Lung (tissue), 13 donors: ENCODE measurements around the gene MCF2. TPM values are rescaled to one million over a fixed set of nuclear protein-coding genes. Genes with fewer than 3 reads are reported as not detected.

Experiments
- ATAC-seq: fragments of 200-7000 bp; cut with Tn5 transposase; one replicate; pipeline ENCODE4 v1.9.1; 2020; ENCODE audit warnings: moderate number of reproducible peaks; ENCODE audit not compliant: insufficient read depth, low FRiP score
- DNase-seq, 3 donors: peaks; one replicate each; pipeline ENCODE4 v3.0.0-alpha.2; 2013 to 2017
- H3K27ac ChIP-seq, 2 donors: one replicate each; pipeline ENCODE4 v1.5.1; 2013; ENCODE audit warnings: mild to moderate bottlenecking in 2 of 2, moderate library complexity in 2 of 2, control low read depth in 1 of 2, inconsistent platforms in 1 of 2, low read depth in 1 of 2, low read length in 1 of 2
- H3K27me3 ChIP-seq, 3 donors: one replicate each; pipeline ENCODE4 v1.5.1; 2013; ENCODE audit warnings: low read length in 2 of 3; ENCODE audit not compliant: control insufficient read depth in 3 of 3, insufficient read depth in 3 of 3
- H3K36me3 ChIP-seq, 4 donors: one replicate each; pipeline ENCODE4 v1.5.1; 2013; ENCODE audit warnings: low read length in 4 of 4, mild to moderate bottlenecking in 1 of 4, moderate library complexity in 1 of 4; ENCODE audit not compliant: control insufficient read depth in 4 of 4, insufficient read depth in 4 of 4
- H3K4me1 ChIP-seq, 5 donors: one replicate each; pipeline ENCODE4 v1.5.1; 2013; ENCODE audit warnings: low read length in 5 of 5, mild to moderate bottlenecking in 2 of 5, moderate library complexity in 1 of 5; ENCODE audit not compliant: control insufficient read depth in 5 of 5, insufficient read depth in 5 of 5
- H3K4me3 ChIP-seq: one replicate; pipeline ENCODE4 v1.5.1; 2013; ENCODE audit warnings: mild to moderate bottlenecking, control low read depth, moderate library complexity
- H3K9ac ChIP-seq, 2 donors: one replicate each; pipeline ENCODE4 v1.5.1; 2013; ENCODE audit warnings: low read length in 2 of 2, control low read depth in 1 of 2; ENCODE audit not compliant: insufficient read depth in 1 of 2
- H3K9me3 ChIP-seq, 4 donors: one replicate each; pipeline ENCODE4 v1.5.1; 2013; ENCODE audit warnings: low read length in 3 of 4, mild to moderate bottlenecking in 1 of 4, moderate library complexity in 1 of 4; ENCODE audit not compliant: control insufficient read depth in 4 of 4, insufficient read depth in 3 of 4
- CTCF ChIP-seq: IDR thresholded peaks from 2 replicates; pipeline ENCODE4 v1.5.1; 2012; ENCODE audit warnings: mild to moderate bottlenecking; ENCODE audit errors: control extremely low read depth, extremely low read depth
- WGBS, 2 donors: extraction: QIAGEN DNeasy Blood & Tissue Kit; methylation state at CpG; one replicate each; pipeline ENCODE4 v1.1.7; 2013; 5-methylcytosine and 5-hydroxymethylcytosine counted together
- polyA plus RNA-seq, 2 donors: library from polyadenylated mRNA; stranded (reverse); fragments of 200-250 nt; gene quantifications; one replicate each; pipeline ENCODE4 v1.2.1, GENCODE V29; 2013
- small RNA-seq: library from RNA; depleted of rRNA; stranded (forward); fragments of <200 nt; gene quantifications from one replicate; pipeline ENCODE3, GENCODE V24; 2014; ENCODE audit warnings: low replicate concordance
- total RNA-seq, 2 donors: library from RNA; depleted of rRNA in 1 of 2; stranded (reverse); fragments of >200 nt in 1 of 2; gene quantifications; one replicate each; pipeline ENCODE4 v1.2.1, GENCODE V29; 2014 to 2021
- donor health status: control.
- donor health status: control.
- donor health status: Bipolar disorder and iron deficiency.
- donor health status: healthy.
- donor health status: DM: yes; HTN: yes; CAD: no.

The MCF2 gene
- total and polyA plus RNA-seq, 4 donors: 0.10 to 0.37 (median 0.14) TPM

GRCh38 chrX:139532834-139533233 is 175.1 kb downstream of the MCF2 start:
- Histone ChIP-seq H3K4me1 (no peaks in the 10 kb centered on the region), H3K27me3 (peaks cover 0 to 4% (median 0%) of the 10 kb centered on the region in 3 donors), H3K36me3 (no peaks in the 10 kb centered on the region), H3K9ac (no peak overlapping the region), H3K9me3 (no peaks in the 10 kb centered on the region), H3K27ac (no peak overlapping the region), H3K4me3 (no peak overlapping the region)
- no peak for TF ChIP-seq CTCF
- ATAC-seq (no peak), DNase-seq (no peak)
- 76 to 97% methylated on average over 4 of the region's 4 CpGs for WGBS, 2 donors

Small RNA genes lying within 50 kb of the gene (small RNA-seq; reads per million reads assigned to genes)
- gene RF01210: not detected

Other genes starting within 250 kb of the MCF2 start
- under 1 TPM in 1 of 2 donors, not detected in 1; 0.12 TPM for gene F9, start 177.4 kb downstream of the MCF2 start, total RNA-seq
- gene F9, start 177.4 kb downstream of the MCF2 start, polyA plus RNA-seq: not detected
- gene ATP11C, start 224.9 kb upstream of the MCF2 start, total RNA-seq: 10 to 100 TPM; 12.4 to 23.5 TPM
- 1 to 10 TPM; 2.6 to 7.7 TPM for gene ATP11C, start 224.9 kb upstream of the MCF2 start, polyA plus RNA-seq